Measurements from ENCODE around the gene OTUD3. TPM values are rescaled to one million over a fixed set of nuclear protein-coding genes. Genes with fewer than 3 reads are reported as not detected.
"Not testable (repeated sequence)": the region's sequence is repeated elsewhere in the genome, so short reads cannot be mapped to it uniquely, and the experiment has no call there.

Gene OTUD3
- total RNA-seq, 2 donors from 2014 or later: 5.3 to 16.5 TPM

DNA sequence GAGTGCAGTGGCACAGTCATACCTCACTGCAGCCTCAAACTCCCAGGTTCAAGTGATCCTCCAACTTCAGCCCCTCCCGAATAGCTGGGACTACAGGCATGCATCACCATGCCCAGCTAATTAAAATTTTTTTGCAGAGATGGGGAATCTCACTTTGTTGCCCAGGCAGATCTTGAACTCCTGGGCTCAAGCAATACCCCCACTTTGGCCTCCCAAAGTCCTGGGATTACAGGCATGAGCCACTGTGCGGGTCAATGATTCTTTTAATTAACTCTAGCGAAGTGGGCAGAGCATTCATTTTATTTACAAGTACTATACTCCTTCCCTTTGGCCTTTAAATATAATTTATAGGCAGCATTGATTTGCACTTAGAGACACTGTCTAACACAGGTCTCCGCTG, 2.5 kb upstream of the OTUD3 start:
- Histone ChIP-seq H3K9me3 (no peaks in the 10 kb centered on the region), H3K36me3 (no peaks in the 10 kb centered on the region), H3K27me3 (replicated peaks; ENCODE audit: insufficient read depth) (no peaks in the 10 kb centered on the region), H3K4me3 (no peak overlapping the region), H3K27ac (no peak overlapping the region), H3K4me1 (replicated peaks) (no peaks in the 10 kb centered on the region)
- intact Hi-C loops (cut with DNase I): loop anchor here (10.0 kb wide), 1 partner anchor 145 kb away; no protein-coding TSS in a partner anchor
- TF ChIP-seq POLR2AphosphoS5 (IDR thresholded peaks at IDR 0.05): no peak
- TF ChIP-seq, protein P1, sequence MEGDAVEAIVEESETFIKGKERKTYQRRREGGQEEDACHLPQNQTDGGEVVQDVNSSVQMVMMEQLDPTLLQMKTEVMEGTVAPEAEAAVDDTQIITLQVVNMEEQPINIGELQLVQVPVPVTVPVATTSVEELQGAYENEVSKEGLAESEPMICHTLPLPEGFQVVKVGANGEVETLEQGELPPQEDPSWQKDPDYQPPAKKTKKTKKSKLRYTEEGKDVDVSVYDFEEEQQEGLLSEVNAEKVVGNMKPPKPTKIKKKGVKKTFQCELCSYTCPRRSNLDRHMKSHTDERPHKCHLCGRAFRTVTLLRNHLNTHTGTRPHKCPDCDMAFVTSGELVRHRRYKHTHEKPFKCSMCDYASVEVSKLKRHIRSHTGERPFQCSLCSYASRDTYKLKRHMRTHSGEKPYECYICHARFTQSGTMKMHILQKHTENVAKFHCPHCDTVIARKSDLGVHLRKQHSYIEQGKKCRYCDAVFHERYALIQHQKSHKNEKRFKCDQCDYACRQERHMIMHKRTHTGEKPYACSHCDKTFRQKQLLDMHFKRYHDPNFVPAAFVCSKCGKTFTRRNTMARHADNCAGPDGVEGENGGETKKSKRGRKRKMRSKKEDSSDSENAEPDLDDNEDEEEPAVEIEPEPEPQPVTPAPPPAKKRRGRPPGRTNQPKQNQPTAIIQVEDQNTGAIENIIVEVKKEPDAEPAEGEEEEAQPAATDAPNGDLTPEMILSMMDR (IDR thresholded peaks at IDR 0.05): no peak
- TF ChIP-seq POLR2A (IDR thresholded peaks at IDR 0.05): no peak
- DNase-seq (ENCODE audit: low spot score): no peak
- 84% methylated on average over 4 of the region's 4 CpGs for WGBS

DNA sequence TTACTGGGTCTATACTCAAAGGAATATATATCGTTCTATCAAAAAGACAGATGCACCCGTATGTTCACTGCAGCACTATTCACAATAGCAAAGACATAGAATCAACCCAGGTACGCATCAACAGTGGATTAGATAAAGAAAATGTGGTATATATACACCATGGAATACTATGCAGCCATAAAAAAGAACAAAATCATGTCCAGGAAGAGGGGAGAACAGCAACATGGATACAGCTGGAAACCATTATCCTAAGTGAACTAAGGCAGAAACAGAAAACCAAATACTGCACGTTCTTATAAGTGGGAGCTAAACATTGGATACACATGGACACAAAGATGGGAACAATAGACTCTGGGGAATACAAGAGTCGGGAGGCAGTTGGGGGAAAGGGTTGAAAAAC, 1.4 kb upstream of the OTUD3 start:
- 96% methylated on average over 5 of the region's 5 CpGs for WGBS
- not testable (repeated sequence) for H3K9me3 ChIP-seq; H3K4me3 ChIP-seq; H3K4me1 ChIP-seq (replicated peaks); H3K36me3 ChIP-seq; H3K27ac ChIP-seq; DNase-seq (ENCODE audit: low spot score); H3K27me3 ChIP-seq (replicated peaks; ENCODE audit: insufficient read depth)
- intact Hi-C loops (cut with DNase I): loop anchor here (10.0 kb wide), 1 partner anchor 146 kb away; no protein-coding TSS in a partner anchor

DNA sequence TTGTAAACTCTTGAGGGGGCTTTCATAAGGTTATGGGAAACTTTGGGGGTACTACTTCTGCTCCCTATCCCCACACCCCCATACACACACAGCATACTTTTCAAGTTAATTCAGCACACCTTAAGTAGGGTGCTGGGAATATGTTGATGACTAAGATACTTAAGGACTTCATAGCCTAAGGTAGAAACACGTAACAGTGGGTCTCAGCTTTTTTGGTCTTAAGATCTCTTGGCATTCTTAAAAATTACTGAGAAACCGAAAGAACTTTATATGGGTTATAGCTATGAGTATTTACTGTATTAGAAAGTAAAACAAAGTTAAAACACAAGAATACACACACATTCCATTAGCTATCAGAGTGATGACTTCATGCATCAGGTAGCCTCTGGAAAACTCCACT, 2.1 kb downstream of the OTUD3 start:
- intact Hi-C loops (cut with DNase I): loop anchor here (10.0 kb wide), 1 partner anchor 150 kb away; no protein-coding TSS in a partner anchor
- 78% methylated on average over 2 of the region's 2 CpGs for WGBS
- no peak overlapping the region for H3K4me3 ChIP-seq
- DNase-seq (ENCODE audit: low spot score): no peak
- no peak overlapping the region for H3K27ac ChIP-seq
- H3K36me3 ChIP-seq: no peaks in the 10 kb centered on the region
- H3K9me3 ChIP-seq: no peaks in the 10 kb centered on the region
- no peaks in the 10 kb centered on the region for H3K4me1 ChIP-seq (replicated peaks)
- no peak for TF ChIP-seq POLR2AphosphoS5 (IDR thresholded peaks at IDR 0.05)
- no peak for TF ChIP-seq POLR2A (IDR thresholded peaks at IDR 0.05)
- TF ChIP-seq, protein P1 (IDR thresholded peaks at IDR 0.05): no peak
- H3K27me3 ChIP-seq (replicated peaks; ENCODE audit: insufficient read depth): no peaks in the 10 kb centered on the region

DNA sequence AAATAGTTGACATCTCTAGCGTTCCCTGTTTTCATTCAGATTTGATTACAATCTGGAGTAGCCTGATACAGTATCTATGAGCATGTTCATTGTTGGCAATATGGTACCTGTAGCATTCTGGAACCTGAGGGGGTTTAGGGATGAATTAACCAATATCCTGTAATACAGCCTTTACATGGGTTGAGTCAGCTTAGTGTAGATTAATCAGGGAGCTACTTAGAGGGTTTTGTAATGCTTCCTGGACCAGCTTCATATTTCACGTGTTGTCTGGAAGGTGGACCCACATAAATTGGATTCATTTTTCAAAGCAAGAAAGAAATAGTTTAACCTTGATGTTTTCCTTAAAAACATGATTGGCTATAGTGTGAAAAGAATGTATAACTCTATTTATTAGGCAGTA, 3.6 kb downstream of the OTUD3 start:
- H3K27ac ChIP-seq: no peak overlapping the region
- H3K9me3 ChIP-seq: no peaks in the 10 kb centered on the region
- WGBS: 81% methylated on average over 2 of the region's 2 CpGs
- H3K27me3 ChIP-seq (replicated peaks; ENCODE audit: insufficient read depth): no peaks in the 10 kb centered on the region
- no peak overlapping the region for H3K4me3 ChIP-seq
- TF ChIP-seq, protein P1 (IDR thresholded peaks at IDR 0.05): no peak
- no peaks in the 10 kb centered on the region for H3K4me1 ChIP-seq (replicated peaks)
- H3K36me3 ChIP-seq: no peaks in the 10 kb centered on the region
- intact Hi-C loops (cut with DNase I): loop anchor here (10.0 kb wide), 1 partner anchor 151 kb away; no protein-coding TSS in a partner anchor
- DNase-seq (ENCODE audit: low spot score): no peak

DNA sequence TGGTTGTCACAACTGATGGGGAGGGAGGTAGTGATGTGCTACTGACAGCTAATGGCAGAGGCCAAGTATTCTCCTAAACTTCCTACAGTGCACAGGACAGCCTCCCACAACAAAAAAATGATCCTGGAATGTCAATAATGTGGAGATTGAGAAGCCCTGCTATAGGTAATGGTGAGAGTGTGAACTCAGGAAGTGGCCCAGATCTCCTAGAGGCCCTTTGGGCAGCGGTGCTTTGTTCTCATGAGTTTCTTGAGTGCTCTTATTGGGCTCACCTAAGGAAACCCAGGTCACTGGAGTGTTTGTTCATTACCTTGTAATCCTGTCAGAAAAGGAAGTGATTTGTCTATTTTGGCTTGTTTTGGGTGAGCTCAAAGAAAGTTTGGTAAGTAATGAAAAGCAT, 5.9 kb downstream of the OTUD3 start:
- no peaks in the 10 kb centered on the region for H3K27me3 ChIP-seq (replicated peaks; ENCODE audit: insufficient read depth)
- TF ChIP-seq POLR2A (IDR thresholded peaks at IDR 0.05): no peak
- TF ChIP-seq POLR2AphosphoS5 (IDR thresholded peaks at IDR 0.05): no peak
- TF ChIP-seq, protein P1 (IDR thresholded peaks at IDR 0.05): no peak
- no peak for DNase-seq (ENCODE audit: low spot score)
- H3K27ac ChIP-seq: no peak overlapping the region
- intact Hi-C loops (cut with DNase I): loop anchor here (10.0 kb wide), 1 partner anchor 153 kb away; no protein-coding TSS in a partner anchor
- H3K36me3 ChIP-seq: peaks cover 0 to 3% of the 10 kb centered on the region in 2 donors
- WGBS: 82% methylated on average over 1 of the region's 1 CpG
- H3K9me3 ChIP-seq: no peaks in the 10 kb centered on the region
- H3K4me1 ChIP-seq (replicated peaks): no peaks in the 10 kb centered on the region
- no peak overlapping the region for H3K4me3 ChIP-seq
